Breast epithelium (tissue), 3 donors: ENCODE measurements around the gene CNTD1.

Source experiments
- CTCF ChIP-seq, 3 donors: fragments of 450-650 bp; IDR thresholded peaks; one replicate each; pipeline ENCODE4 v1.5.1; 2016 to 2017; ENCODE audit warnings: antibody characterized with exemption in 3 of 3, mild to moderate bottlenecking in 3 of 3, moderate library complexity in 3 of 3
- POLR2A ChIP-seq: fragments of 450-650 bp; IDR thresholded peaks from one replicate; pipeline ENCODE4 v1.6.1; 2016; ENCODE audit warnings: antibody characterized with exemption, mild to moderate bottlenecking, moderate library complexity
- POLR2AphosphoS5 ChIP-seq, 3 donors: sonication (generic); formaldehyde crosslinking; IDR thresholded peaks; one replicate each; pipeline ENCODE4 v1.6.1; 2017; ENCODE audit warnings: antibody characterized with exemption in 3 of 3

- TF ChIP-seq CTCF (IDR thresholded peaks at IDR 0.05): no peak
- no peak for TF ChIP-seq POLR2A
- no peak for TF ChIP-seq POLR2AphosphoS5 (IDR thresholded peaks at IDR 0.05)
Measured at GRCh38 chr17:42841975-42842685, 43.5 kb downstream of the CNTD1 start.
